Adrenal gland (tissue), 12 donors: Measurements from ENCODE around the gene IGFL2. TPM values are rescaled to one million over a fixed set of nuclear protein-coding genes. Genes with fewer than 3 reads are reported as not detected.

Experiments
- DNase-seq, 7 donors: peaks; one replicate each; pipeline ENCODE4 v3.0.0-alpha.2; 2019 to 2020
- H3K27ac ChIP-seq, 5 donors: fragments of 200-600 bp; sonication (generic) in 4 of 5; 1 replicate in 3 of 5; 2 replicates in 2 of 5; pipeline versions ENCODE4 v1.5.1 to v1.8.0; 2016 to 2020; ENCODE audit warnings: mild to moderate bottlenecking in 1 of 5
- H3K27me3 ChIP-seq: fragments of 200-600 bp; 2 replicates; pipeline ENCODE4 v1.8.0; 2021
- H3K36me3 ChIP-seq, 2 donors: fragments of 200-600 bp; replicated peaks in 1 of 2; 1 replicate in 1 of 2; 2 replicates in 1 of 2; pipeline versions ENCODE4 v1.5.1 to v1.8.0; 2018 to 2022
- H3K4me1 ChIP-seq, 2 donors: fragments of 200-600 bp; replicated peaks in 1 of 2; 1 replicate in 1 of 2; 2 replicates in 1 of 2; pipeline versions ENCODE4 v1.5.1 to v1.8.0; 2018 to 2021
- H3K4me3 ChIP-seq, 4 donors: fragments of 200-600 bp; sonication (generic) in 3 of 4; one replicate each; pipeline ENCODE4 v1.5.1; 2016 to 2018
- H3K9me3 ChIP-seq, 3 donors: fragments of 200-600 bp; sonication (generic) in 1 of 3; replicated peaks in 1 of 3; 1 replicate in 2 of 3; 2 replicates in 1 of 3; pipeline versions ENCODE4 v1.5.1 to v1.8.0; 2016 to 2021
- CTCF ChIP-seq, 6 experiments: fragments of 450-650 bp in 4 of 6; fragments of 200-600 bp in 2 of 6; sonication (generic) in 1 of 6; IDR thresholded peaks; 1 replicate in 5 of 6; 2 replicates in 1 of 6; pipeline versions ENCODE4 v1.5.1 to v1.8.0; 2016 to 2021; ENCODE audit warnings: antibody characterized with exemption in 6 of 6, mild to moderate bottlenecking in 2 of 6, moderate library complexity in 1 of 6
- POLR2A ChIP-seq, 2 donors: fragments of 450-650 bp; IDR thresholded peaks; one replicate each; pipeline ENCODE4 v1.6.1; 2017; ENCODE audit warnings: antibody characterized with exemption in 2 of 2, mild to moderate bottlenecking in 2 of 2, moderate library complexity in 1 of 2
- WGBS, 4 donors: extraction: QIAGEN DNeasy Blood & Tissue Kit in 2 of 4; methylation state at CpG; one replicate each; pipeline versions ENCODE4 v1.1.5 to v1.1.7; 2013 to 2017; 5-methylcytosine and 5-hydroxymethylcytosine counted together
- intact Hi-C, 2 donors: fragments of 100-400 bp; cut with DNase I; formaldehyde crosslinking; loops; one replicate each; pipeline versions ENCODE4 v1.14.1 to v1.15.0; 2022 to 2023
- polyA plus RNA-seq, 3 donors: library from polyadenylated mRNA; stranded (reverse); fragments of 200-250 nt in 2 of 3; fragments of 350-450 nt in 1 of 3; fragmentation: Illumina TruSeq in 1 of 3; extraction: RNeasy Lipid Tissue Mini Kit (QIAGEN cat#74804) in 1 of 3; gene quantifications; one replicate each; pipeline ENCODE4 v1.2.3, GENCODE V29; 2013 to 2014
- total RNA-seq, 9 donors: library from RNA; depleted of rRNA in 4 of 9; stranded (reverse); fragments of >200 nt in 4 of 9; fragments of 120-200 nt in 1 of 9; fragmentation: NEBNext Ultra II Directional in 1 of 9; extraction: Animal tissue kit (Norgen Biotek cat#: 25700) in 1 of 9; gene quantifications; one replicate each; pipeline versions ENCODE4 v1.1.0 to v1.2.4, GENCODE V29; 2013 to 2023
- donor health status: healthy with polysubstance abuse.
- donor health status: Bipolar disorder and iron deficiency.
- donor health status: DM: yes; HTN: yes; CAD: no.
- donor health status: DM: no; HTN: no; CAD: no.
- donor health status: DM: no; HTN: no; CAD: no.
- donor health status: DM: yes; HTN: yes; CAD: no.

Gene IGFL2
- total and polyA plus RNA-seq, 12 donors: 0.11 TPM; not detected in 11

GRCh38 chr19:46109876-46110275 is 38.2 kb upstream of the IGFL2 start:
- H3K4me1 ChIP-seq: no peaks in the 10 kb centered on the region
- no peak overlapping the region for H3K4me3 ChIP-seq
- no peak overlapping the region for H3K27ac ChIP-seq
- TF ChIP-seq CTCF (IDR thresholded peaks at IDR 0.05): no peak
- no peak for TF ChIP-seq POLR2A (IDR thresholded peaks at IDR 0.05)
- no peaks in the 10 kb centered on the region for H3K9me3 ChIP-seq
- 60 to 68% (median 67%) methylated on average over 6 of the region's 6 CpGs for WGBS, 4 donors
- intact Hi-C loops: no loop called here
- peaks cover 10% of the 10 kb centered on the region for H3K27me3 ChIP-seq
- DNase-seq: no peak
- H3K36me3 ChIP-seq: no peaks in the 10 kb centered on the region

- H3K36me3 ChIP-seq: no peaks in the 10 kb centered on the region
- no peak for TF ChIP-seq CTCF (IDR thresholded peaks at IDR 0.05)
- no peak for TF ChIP-seq POLR2A (IDR thresholded peaks at IDR 0.05)
- intact Hi-C loops: no loop called here
- H3K9me3 ChIP-seq: no peaks in the 10 kb centered on the region
- H3K4me3 ChIP-seq: no peak overlapping the region
- no peak for DNase-seq
- H3K4me1 ChIP-seq: no peaks in the 10 kb centered on the region
- peaks cover 10% of the 10 kb centered on the region for H3K27me3 ChIP-seq
- WGBS, 4 donors: 58 to 79% (median 68%) methylated on average over 3 of the region's 3 CpGs
- H3K27ac ChIP-seq: no peak overlapping the region
Observed at GRCh38 chr19:46111376-46111775, 36.7 kb upstream of the IGFL2 start.

GRCh38 chr19:46112527-46112926 is 35.5 kb upstream of the IGFL2 start:
- TF ChIP-seq CTCF (IDR thresholded peaks at IDR 0.05) (no peak), POLR2A (IDR thresholded peaks at IDR 0.05) (no peak)
- no peak for DNase-seq
- Histone ChIP-seq H3K9me3 (no peaks in the 10 kb centered on the region), H3K27ac (no peak overlapping the region), H3K4me3 (no peak overlapping the region), H3K27me3 (peaks cover 10% of the 10 kb centered on the region), H3K36me3 (no peaks in the 10 kb centered on the region), H3K4me1 (no peaks in the 10 kb centered on the region)
- WGBS, 4 donors: 60 to 81% (median 68%) methylated on average over 1 to 2 of the region's 2 CpGs
- intact Hi-C loops: no loop called here

GRCh38 chr19:46113726-46114125 is 34.3 kb upstream of the IGFL2 start:
- intact Hi-C loops: no loop called here

More at GRCh38 chr19:46113726-46114125, 34.3 kb upstream of the IGFL2 start:
- no peak overlapping the region for H3K27ac ChIP-seq
- TF ChIP-seq CTCF (IDR thresholded peaks at IDR 0.05): no peak
- no peak for TF ChIP-seq POLR2A (IDR thresholded peaks at IDR 0.05)
- DNase-seq: no peak
- no peaks in the 10 kb centered on the region for H3K36me3 ChIP-seq
- H3K4me1 ChIP-seq: no peaks in the 10 kb centered on the region
- no peak overlapping the region for H3K4me3 ChIP-seq
- 15 to 33% (median 29%) methylated on average over 1 of the region's 1 CpG for WGBS, 4 donors
- H3K9me3 ChIP-seq: no peaks in the 10 kb centered on the region
- H3K27me3 ChIP-seq: peaks cover 10% of the 10 kb centered on the region
